ENCODE measurements around the gene C11orf16.
"Not testable (repeated sequence)": the region's sequence is repeated elsewhere in the genome, so short reads cannot be mapped to it uniquely, and the experiment has no call there.

Gene C11orf16

GRCh38 chr11:8891185-8891584 is 41.6 kb downstream of the C11orf16 start:
- not testable (repeated sequence) for DNase-seq (ENCODE audit: low read depth in 4 of 4, low spot score in 1 of 4)

- no peak for DNase-seq (ENCODE audit: low read depth in 4 of 4, low spot score in 1 of 4)
Observed at GRCh38 chr11:8886322-8886721, 46.4 kb downstream of the C11orf16 start.

- not testable (repeated sequence) for DNase-seq (ENCODE audit: low read depth in 4 of 4, low spot score in 1 of 4)
Observed at GRCh38 chr11:8881585-8881984, 51.2 kb downstream of the C11orf16 start.

- DNase-seq (ENCODE audit: low read depth in 4 of 4, low spot score in 1 of 4): no peak
Observed at GRCh38 chr11:8878771-8879170, 54.0 kb downstream of the C11orf16 start.

- DNase-seq (ENCODE audit: low read depth in 4 of 4, low spot score in 1 of 4): no peak
Observed at GRCh38 chr11:8873741-8874405, 58.9 kb downstream of the C11orf16 start.

- DNase-seq (ENCODE audit: low read depth in 4 of 4, low spot score in 1 of 4): no peak
Observed at GRCh38 chr11:8871962-8872361, 60.8 kb downstream of the C11orf16 start.

- DNase-seq (ENCODE audit: low read depth in 4 of 4, low spot score in 1 of 4): no peak
Observed at GRCh38 chr11:8871171-8871775, 61.5 kb downstream of the C11orf16 start.

- DNase-seq (ENCODE audit: low read depth in 4 of 4, low spot score in 1 of 4): no peak
Observed at GRCh38 chr11:8870411-8871170, 62.2 kb downstream of the C11orf16 start.

Measured in stimulated activated CD4-positive, alpha-beta T cell treated with anti-CD3 and anti-CD28 coated beads, Interleukin-1b, Interleukin-23, amount 100 ng/mL, for 24 hours (primary cell).